K562 (cell line): ENCODE measurements around the gene UBE2H. TPM values are rescaled to one million over a fixed set of nuclear protein-coding genes. Genes with fewer than 3 reads are reported as not detected.

ENCODE experiments used
- ATF7 ChIP-seq: fragments of 450-650 bp; IDR thresholded peaks from 2 replicates; pipeline ENCODE4 v1.7.1; 2014; ENCODE audit warnings: mild to moderate bottlenecking, moderate library complexity
- BRF1 ChIP-seq: IDR thresholded peaks from 3 replicates; pipeline ENCODE4 v1.6.1; 2011; ENCODE audit warnings: borderline replicate concordance, mild to moderate bottlenecking; ENCODE audit not compliant: insufficient read length; ENCODE audit errors: extremely low read depth
- CBFA2T3 ChIP-seq: fragments of 450-650 bp; IDR thresholded peaks from 2 replicates; pipeline ENCODE4 v1.6.1; 2017
- E2F8 ChIP-seq: fragments of 450-650 bp; IDR thresholded peaks from 2 replicates; pipeline ENCODE4 v1.7.1; 2018; ENCODE audit warnings: mild to moderate bottlenecking, low read depth; ENCODE audit not compliant: partially characterized antibody
- EP300 ChIP-seq: IDR thresholded peaks from 2 replicates; pipeline ENCODE4 v1.6.1; 2012; ENCODE audit warnings: low read length, improper control_type of control experiment
- FOXK1 ChIP-seq: sonication (generic); formaldehyde crosslinking; IDR thresholded peaks from 2 replicates; pipeline ENCODE4 v1.8.0; 2022; ENCODE audit warnings: missing genetic modification reagents, mild to moderate bottlenecking, borderline replicate concordance
- HNRNPUL1 ChIP-seq: fragments of 200-400 bp; formaldehyde crosslinking; IDR thresholded peaks from 2 replicates; pipeline ENCODE4 v1.6.1; 2017; ENCODE audit warnings: low read length
- ID3 ChIP-seq, 2 experiments: fragments of 250-450 bp in 1 of 2; fragments of 450-650 bp in 1 of 2; sonication (Bioruptor Pico) in 1 of 2; IDR thresholded peaks; 2 replicates each; pipeline versions ENCODE4 v1.6.1 to v1.8.0; 2016 to 2021; ENCODE audit warnings: mild to moderate bottlenecking in 2 of 2, moderate library complexity in 2 of 2, missing compliant biosample characterization in 1 of 2, missing genetic modification characterization in 1 of 2
- KDM1A ChIP-seq, 2 experiments: fragments of 450-650 bp; IDR thresholded peaks; 2 replicates each; pipeline ENCODE4 v1.6.1; 2016; ENCODE audit warnings: mild to moderate bottlenecking in 2 of 2
- KLF13 ChIP-seq: fragments of 450-650 bp; IDR thresholded peaks from 2 replicates; pipeline ENCODE4 v1.6.1; 2016; ENCODE audit warnings: missing genetic modification characterization, low read depth, mild to moderate bottlenecking, missing compliant biosample characterization, moderate library complexity, borderline replicate concordance
- KLF16 ChIP-seq: IDR thresholded peaks from 2 replicates; pipeline ENCODE4 v1.6.1; 2016; ENCODE audit warnings: antibody characterized with exemption
- MEF2D ChIP-seq: conservative IDR thresholded peaks from 2 replicates; pipeline ENCODE4 v1.6.1; 2016; ENCODE audit warnings: low read depth, missing genetic modification characterization, missing compliant biosample characterization
- NCOA6 ChIP-seq: fragments of 450-650 bp; IDR thresholded peaks from 2 replicates; pipeline ENCODE4 v1.6.1; 2017; ENCODE audit warnings: mild to moderate bottlenecking
- NR2C2 ChIP-seq, 2 experiments: fragments of 200-800 bp in 1 of 2; sonication (Bioruptor generic) in 1 of 2; sonication (generic) in 1 of 2; formaldehyde crosslinking in 1 of 2; IDR thresholded peaks; 2 replicates each; pipeline versions ENCODE4 v1.6.1 to v1.8.0; 2016 to 2022; ENCODE audit warnings: mild to moderate bottlenecking in 1 of 2, missing compliant biosample characterization in 1 of 2, missing genetic modification characterization in 1 of 2, missing genetic modification reagents in 1 of 2
- PRMT5 ChIP-seq: sonication (generic); formaldehyde crosslinking; IDR thresholded peaks from 2 replicates; pipeline ENCODE4 v1.5.0; 2020; ENCODE audit warnings: missing genetic modification reagents
- RBBP5 ChIP-seq: fragments of 200-600 bp; sonication (generic); IDR thresholded peaks from 2 replicates; pipeline ENCODE4 v1.6.1; 2012; ENCODE audit warnings: borderline replicate concordance, mild to moderate bottlenecking, low read length, control low read depth, inconsistent platforms; ENCODE audit not compliant: insufficient read depth, poor library complexity, severe bottlenecking
- WHSC1 ChIP-seq: IDR thresholded peaks from one replicate; pipeline ENCODE4 v1.6.1; 2012; ENCODE audit warnings: low read length, control low read depth, inconsistent platforms
- ZNF143 ChIP-seq: sonication (generic); formaldehyde crosslinking; IDR thresholded peaks from 2 replicates; pipeline ENCODE4 v1.9.0; 2022; ENCODE audit warnings: mild to moderate bottlenecking, missing genetic modification reagents
- ZNF274 ChIP-seq: IDR thresholded peaks from 2 replicates; pipeline ENCODE4 v1.6.1; 2011; ENCODE audit warnings: low read depth, mild to moderate bottlenecking, low read length, moderate library complexity, borderline replicate concordance
- ZNF445 ChIP-seq: fragments of 250-450 bp; sonication (Bioruptor Pico); IDR thresholded peaks from 2 replicates; pipeline ENCODE4 v1.4.0; 2020; ENCODE audit warnings: low read depth, mild to moderate bottlenecking, moderate library complexity
- polyA plus RNA-seq, 8 experiments: library from polyadenylated mRNA; depleted of rRNA in 4 of 8; stranded (reverse) in 5 of 8; unstranded in 3 of 8; fragments of >200 nt; fragmentation: Nextera tagmentation in 2 of 8; fragmentation: Illumina TruSeq in 1 of 8; extraction: Ambion mirVana in 2 of 8; extraction: Trizol in 1 of 8; gene quantifications; 2 replicates each; pipeline versions ENCODE4 v1.2.1 to v1.2.3, GENCODE V29; 2011 to 2014; ENCODE audit warnings: inconsistent platforms in 1 of 8, missing spikeins in 1 of 8
- total RNA-seq, 7 experiments: library from RNA; depleted of rRNA in 6 of 7; stranded (reverse); fragments of >200 nt in 6 of 7; fragmentation: Illumina TruSeq in 2 of 7; extraction: Trizol in 2 of 7; gene quantifications; 2 replicates each; pipeline versions ENCODE4 v1.2.1 to v1.2.3, GENCODE V29; 2011 to 2021; ENCODE audit warnings: low replicate concordance in 1 of 7
- TF ChIP-seq, protein P1 (sequence below): sonication (generic); formaldehyde crosslinking; IDR thresholded peaks from 2 replicates; pipeline ENCODE4 v1.4.0; 2020; ENCODE audit warnings: mild to moderate bottlenecking, missing genetic modification reagents
- TF ChIP-seq, protein P2 (sequence below): sonication (generic); formaldehyde crosslinking; IDR thresholded peaks from 2 replicates; pipeline ENCODE4 v1.5.0; 2020; ENCODE audit warnings: missing genetic modification reagents

Gene UBE2H
- total and polyA plus RNA-seq, 9 of the 15 experiments (the other 6 are each of a cell fraction or from before 2014, with no cell fraction given), result 6.3 to 33.0 (median 13.3) TPM

DNA sequence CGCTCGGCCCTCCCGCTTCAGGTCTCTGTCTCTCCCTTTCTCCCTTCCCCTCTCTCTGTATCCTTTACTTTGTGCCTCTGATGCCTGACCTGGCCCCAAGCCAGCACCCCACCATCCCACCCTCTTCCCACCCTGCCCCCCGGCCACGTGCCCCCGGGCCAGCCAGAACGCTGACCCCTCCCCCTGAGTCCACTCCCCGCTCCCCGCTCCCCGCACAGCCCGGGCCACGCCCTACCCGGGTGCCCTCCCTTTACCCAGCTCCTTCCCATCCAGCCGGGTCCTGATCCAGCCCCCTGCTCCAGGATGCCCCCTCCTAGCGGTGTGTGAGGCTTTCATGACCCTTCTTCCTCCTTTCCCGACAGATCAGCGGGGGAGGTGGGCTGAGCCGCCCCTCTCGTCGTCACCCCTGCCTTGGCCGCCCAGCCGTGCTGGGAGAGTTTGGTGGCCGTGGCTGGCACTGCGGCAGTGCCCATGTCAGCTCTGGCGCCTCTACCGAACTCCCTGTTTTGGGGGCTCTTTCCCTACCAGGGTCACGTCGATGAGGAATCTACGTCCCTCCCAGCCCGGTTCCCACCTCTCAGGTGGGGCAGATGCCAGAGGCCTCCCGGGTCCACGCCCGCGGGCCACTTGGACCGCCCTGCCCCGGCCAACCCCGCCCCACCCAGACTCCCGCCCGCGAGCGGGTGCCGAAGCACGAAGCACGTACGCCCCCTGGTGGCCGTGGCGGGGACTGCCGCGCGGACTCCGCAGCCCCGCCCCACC is 127.4 kb downstream of the UBE2H start (continued):
- TF ChIP-seq E2F8, result no peak
- TF ChIP-seq, protein P1, sequence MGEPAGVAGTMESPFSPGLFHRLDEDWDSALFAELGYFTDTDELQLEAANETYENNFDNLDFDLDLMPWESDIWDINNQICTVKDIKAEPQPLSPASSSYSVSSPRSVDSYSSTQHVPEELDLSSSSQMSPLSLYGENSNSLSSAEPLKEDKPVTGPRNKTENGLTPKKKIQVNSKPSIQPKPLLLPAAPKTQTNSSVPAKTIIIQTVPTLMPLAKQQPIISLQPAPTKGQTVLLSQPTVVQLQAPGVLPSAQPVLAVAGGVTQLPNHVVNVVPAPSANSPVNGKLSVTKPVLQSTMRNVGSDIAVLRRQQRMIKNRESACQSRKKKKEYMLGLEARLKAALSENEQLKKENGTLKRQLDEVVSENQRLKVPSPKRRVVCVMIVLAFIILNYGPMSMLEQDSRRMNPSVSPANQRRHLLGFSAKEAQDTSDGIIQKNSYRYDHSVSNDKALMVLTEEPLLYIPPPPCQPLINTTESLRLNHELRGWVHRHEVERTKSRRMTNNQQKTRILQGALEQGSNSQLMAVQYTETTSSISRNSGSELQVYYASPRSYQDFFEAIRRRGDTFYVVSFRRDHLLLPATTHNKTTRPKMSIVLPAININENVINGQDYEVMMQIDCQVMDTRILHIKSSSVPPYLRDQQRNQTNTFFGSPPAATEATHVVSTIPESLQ (CRISPR knock-in tag), result peak; percentile 11; the same call in 1 of the 2 replicates
- TF ChIP-seq, protein P2, sequence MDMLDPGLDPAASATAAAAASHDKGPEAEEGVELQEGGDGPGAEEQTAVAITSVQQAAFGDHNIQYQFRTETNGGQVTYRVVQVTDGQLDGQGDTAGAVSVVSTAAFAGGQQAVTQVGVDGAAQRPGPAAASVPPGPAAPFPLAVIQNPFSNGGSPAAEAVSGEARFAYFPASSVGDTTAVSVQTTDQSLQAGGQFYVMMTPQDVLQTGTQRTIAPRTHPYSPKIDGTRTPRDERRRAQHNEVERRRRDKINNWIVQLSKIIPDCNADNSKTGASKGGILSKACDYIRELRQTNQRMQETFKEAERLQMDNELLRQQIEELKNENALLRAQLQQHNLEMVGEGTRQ (CRISPR knock-in tag), result no peak
- TF ChIP-seq WHSC1, result no peak
- no peak for TF ChIP-seq BRF1
- no peak for TF ChIP-seq KDM1A (IDR thresholded peaks at IDR 0.05)
- TF ChIP-seq KLF13 (tag), result peak; percentile 68; the same call in 1 of the 2 replicates
- no peak for TF ChIP-seq NR2C2 (CRISPR knock-in tag; IDR thresholded peaks at IDR 0.05)
- TF ChIP-seq NR2C2 (tag; IDR thresholded peaks at IDR 0.05), result no peak
- TF ChIP-seq EP300, result no peak
- no peak for TF ChIP-seq ATF7
- TF ChIP-seq ZNF143 (CRISPR knock-in tag), result no peak
- TF ChIP-seq NCOA6, result no peak
- TF ChIP-seq HNRNPUL1, result no peak
- TF ChIP-seq CBFA2T3, result no peak
- no peak for TF ChIP-seq ZNF445
- no peak for TF ChIP-seq FOXK1 (CRISPR knock-in tag)
- TF ChIP-seq MEF2D (tag), result no peak
- TF ChIP-seq PRMT5, result no peak
- no peak for TF ChIP-seq ZNF274
- TF ChIP-seq ID3 (CRISPR knock-in tag; IDR thresholded peaks at IDR 0.05), result no peak
- peak; percentile 67 for TF ChIP-seq ID3 (tag; IDR thresholded peaks at IDR 0.05)
- no peak for TF ChIP-seq KLF16
- TF ChIP-seq RBBP5, result peak; percentile 43
